Peyer's patch (tissue), 4 donors: ENCODE data around the gene CHST11.

Experiments
- CTCF ChIP-seq, 6 experiments: fragments of 450-650 bp in 4 of 6; fragments of 200-600 bp in 2 of 6; sonication (generic) in 1 of 6; IDR thresholded peaks; one replicate each; pipeline ENCODE4 v1.5.1; 2017 to 2019; ENCODE audit warnings: antibody characterized with exemption in 6 of 6, mild to moderate bottlenecking in 3 of 6, moderate library complexity in 1 of 6
- POLR2A ChIP-seq, 2 donors: fragments of 450-650 bp; IDR thresholded peaks; one replicate each; pipeline ENCODE4 v1.5.1; 2017; ENCODE audit warnings: antibody characterized with exemption in 2 of 2, mild to moderate bottlenecking in 2 of 2, moderate library complexity in 2 of 2

GRCh38 chr12:104526751-104527150 is 70.0 kb downstream of the CHST11 start:
- TF ChIP-seq POLR2A (IDR thresholded peaks at IDR 0.05) (no peak), CTCF (IDR thresholded peaks at IDR 0.05) (no peak)
